ENCODE results near the gene COL15A1.

COL15A1 gene

DNA sequence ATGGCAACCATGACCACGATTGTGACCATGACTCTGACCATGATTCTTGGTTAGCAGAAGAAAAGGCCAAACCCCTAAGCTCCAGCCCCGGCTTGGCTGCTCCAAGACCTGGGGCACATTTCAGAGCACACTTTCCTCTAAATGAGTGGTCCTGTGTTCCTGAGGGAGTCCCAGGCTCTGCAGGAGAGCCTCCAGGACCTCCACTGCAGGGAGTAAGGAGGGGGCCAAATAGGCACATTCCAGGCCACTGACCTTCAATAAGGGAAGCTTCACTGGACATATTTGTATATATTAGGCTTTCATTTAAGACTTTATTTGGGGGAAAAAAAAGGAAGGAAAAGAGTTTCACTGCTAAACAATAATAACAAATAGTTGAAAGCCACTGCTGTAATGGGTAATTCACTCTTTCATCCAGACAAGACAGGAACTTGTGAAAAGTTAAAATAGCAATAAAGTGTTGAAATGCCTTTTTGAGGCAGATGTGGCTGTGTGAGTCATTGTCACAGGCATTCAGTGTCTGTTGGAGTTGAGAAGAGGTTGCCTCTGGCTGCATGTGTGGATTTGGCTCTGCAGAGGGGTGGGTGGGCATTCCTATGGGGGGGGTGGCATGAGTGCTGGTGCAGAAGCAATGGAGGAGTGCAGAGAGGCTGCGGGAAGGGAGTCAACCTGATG lies 97.3 kb downstream of the COL15A1 start:
- TF ChIP-seq, protein P1, sequence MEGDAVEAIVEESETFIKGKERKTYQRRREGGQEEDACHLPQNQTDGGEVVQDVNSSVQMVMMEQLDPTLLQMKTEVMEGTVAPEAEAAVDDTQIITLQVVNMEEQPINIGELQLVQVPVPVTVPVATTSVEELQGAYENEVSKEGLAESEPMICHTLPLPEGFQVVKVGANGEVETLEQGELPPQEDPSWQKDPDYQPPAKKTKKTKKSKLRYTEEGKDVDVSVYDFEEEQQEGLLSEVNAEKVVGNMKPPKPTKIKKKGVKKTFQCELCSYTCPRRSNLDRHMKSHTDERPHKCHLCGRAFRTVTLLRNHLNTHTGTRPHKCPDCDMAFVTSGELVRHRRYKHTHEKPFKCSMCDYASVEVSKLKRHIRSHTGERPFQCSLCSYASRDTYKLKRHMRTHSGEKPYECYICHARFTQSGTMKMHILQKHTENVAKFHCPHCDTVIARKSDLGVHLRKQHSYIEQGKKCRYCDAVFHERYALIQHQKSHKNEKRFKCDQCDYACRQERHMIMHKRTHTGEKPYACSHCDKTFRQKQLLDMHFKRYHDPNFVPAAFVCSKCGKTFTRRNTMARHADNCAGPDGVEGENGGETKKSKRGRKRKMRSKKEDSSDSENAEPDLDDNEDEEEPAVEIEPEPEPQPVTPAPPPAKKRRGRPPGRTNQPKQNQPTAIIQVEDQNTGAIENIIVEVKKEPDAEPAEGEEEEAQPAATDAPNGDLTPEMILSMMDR (IDR thresholded peaks at IDR 0.05; ENCODE audit: low read depth, low read length, missing control alignments): no peak
- H3K27ac ChIP-seq: peak overlapping the region; percentile 86
- H3K36me3 ChIP-seq (replicated peaks): no peaks in the 10 kb centered on the region
- peak; percentile 83 for DNase-seq
- no peaks in the 10 kb centered on the region for H3K27me3 ChIP-seq (replicated peaks)
- in situ Hi-C loops (cut with HindIII; ENCODE audit: low pct_ligation_motif_present, low sequenced_read_pairs): no loop called here
- H3K4me3 ChIP-seq (ENCODE audit: low read depth, low read length): no peak overlapping the region

DNA sequence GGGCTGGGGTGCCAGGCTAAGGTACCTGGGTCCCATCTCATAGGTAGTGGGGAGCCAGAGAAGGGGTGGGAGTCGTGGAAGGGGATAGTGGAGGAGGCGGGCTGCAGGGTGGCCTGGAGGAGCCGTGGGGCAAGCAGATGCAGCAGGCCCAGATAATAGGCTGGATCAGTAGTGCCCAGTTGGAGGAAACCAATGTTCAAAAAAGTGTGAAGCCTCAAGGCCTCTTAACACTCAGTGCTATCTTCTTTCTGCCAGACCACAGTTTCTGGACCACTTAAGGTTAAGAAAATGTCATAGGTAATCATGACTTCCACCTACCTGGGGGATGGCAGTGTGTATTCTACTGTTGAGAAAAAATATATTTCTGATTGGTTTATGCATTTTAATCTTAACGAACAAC lies 97.9 kb downstream of the COL15A1 start:
- H3K27me3 ChIP-seq (replicated peaks): no peaks in the 10 kb centered on the region
- TF ChIP-seq, protein P1 (IDR thresholded peaks at IDR 0.05; ENCODE audit: low read depth, low read length, missing control alignments): no peak
- H3K4me3 ChIP-seq (ENCODE audit: low read depth, low read length): no peak overlapping the region
- in situ Hi-C loops (cut with HindIII; ENCODE audit: low pct_ligation_motif_present, low sequenced_read_pairs): no loop called here
- DNase-seq: no peak
- H3K36me3 ChIP-seq (replicated peaks): no peaks in the 10 kb centered on the region
- H3K27ac ChIP-seq: no peak overlapping the region

DNA sequence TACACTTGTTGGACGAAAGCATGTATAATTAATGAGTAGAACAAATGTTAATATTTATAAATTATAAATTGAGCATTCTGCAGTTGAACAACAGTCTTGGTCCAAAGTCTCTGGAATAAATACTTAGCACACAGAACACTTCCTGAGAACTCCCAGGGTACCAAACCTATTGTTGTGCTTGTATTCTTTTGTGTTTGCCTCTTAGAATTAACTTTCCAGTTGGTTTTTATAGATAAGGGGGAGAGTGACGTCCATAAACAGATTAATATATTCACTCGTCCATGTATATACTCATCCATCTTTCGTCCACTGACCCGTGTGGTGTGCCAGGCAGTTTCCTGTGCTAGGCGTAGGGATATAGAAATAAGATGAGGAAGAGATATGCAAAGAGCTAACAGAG lies 98.9 kb downstream of the COL15A1 start:
- no peak for DNase-seq
- TF ChIP-seq, protein P1 (IDR thresholded peaks at IDR 0.05; ENCODE audit: low read depth, low read length, missing control alignments): no peak
- no peak overlapping the region for H3K4me3 ChIP-seq (ENCODE audit: low read depth, low read length)
- H3K36me3 ChIP-seq (replicated peaks): no peaks in the 10 kb centered on the region
- H3K27me3 ChIP-seq (replicated peaks): no peaks in the 10 kb centered on the region
- in situ Hi-C loops (cut with HindIII; ENCODE audit: low pct_ligation_motif_present, low sequenced_read_pairs): no loop called here
- H3K27ac ChIP-seq: no peak overlapping the region

- no peak overlapping the region for H3K27ac ChIP-seq
- no peaks in the 10 kb centered on the region for H3K27me3 ChIP-seq (replicated peaks)
- no peaks in the 10 kb centered on the region for H3K36me3 ChIP-seq (replicated peaks)
- no peak for DNase-seq
- H3K4me3 ChIP-seq (ENCODE audit: low read depth, low read length): no peak overlapping the region
- in situ Hi-C loops (cut with HindIII; ENCODE audit: low pct_ligation_motif_present, low sequenced_read_pairs): no loop called here
- TF ChIP-seq, protein P1 (IDR thresholded peaks at IDR 0.05; ENCODE audit: low read depth, low read length, missing control alignments): peak; percentile 28
Measured at GRCh38 chr9:99044827-99045226, 101.1 kb downstream of the COL15A1 start.

DNA sequence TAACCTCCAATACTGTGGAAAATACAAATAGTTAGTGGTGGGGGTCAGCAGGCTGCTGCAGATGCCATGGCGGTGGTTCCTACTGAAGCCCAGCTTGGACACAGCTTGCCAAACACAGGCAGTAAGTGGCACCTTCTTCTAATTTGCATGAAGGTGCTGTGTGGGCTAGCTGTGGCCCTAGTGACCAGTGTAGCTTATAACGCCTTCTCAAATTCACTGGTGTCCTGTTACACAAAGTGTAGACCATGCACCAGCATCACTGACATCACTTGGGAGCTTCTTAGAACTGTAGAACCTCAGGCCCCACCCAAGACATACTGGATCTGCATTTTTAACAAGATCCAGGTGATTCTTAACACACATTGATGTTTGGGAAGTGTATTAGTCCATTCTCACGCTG lies 102.4 kb downstream of the COL15A1 start:
- TF ChIP-seq, protein P1 (IDR thresholded peaks at IDR 0.05; ENCODE audit: low read depth, low read length, missing control alignments): no peak
- H3K27ac ChIP-seq: no peak overlapping the region
- no peaks in the 10 kb centered on the region for H3K27me3 ChIP-seq (replicated peaks)
- in situ Hi-C loops (cut with HindIII; ENCODE audit: low pct_ligation_motif_present, low sequenced_read_pairs): no loop called here
- no peaks in the 10 kb centered on the region for H3K36me3 ChIP-seq (replicated peaks)
- no peak overlapping the region for H3K4me3 ChIP-seq (ENCODE audit: low read depth, low read length)
- no peak for DNase-seq

- in situ Hi-C loops (cut with HindIII; ENCODE audit: low pct_ligation_motif_present, low sequenced_read_pairs): no loop called here
- TF ChIP-seq, protein P1 (IDR thresholded peaks at IDR 0.05; ENCODE audit: low read depth, low read length, missing control alignments): no peak
- Histone ChIP-seq H3K36me3 (replicated peaks) (no peaks in the 10 kb centered on the region), H3K4me3 (ENCODE audit: low read depth, low read length) (no peak overlapping the region), H3K27me3 (replicated peaks) (no peaks in the 10 kb centered on the region), H3K27ac (no peak overlapping the region)
- DNase-seq: no peak
Measured at GRCh38 chr9:99046542-99047071, 102.9 kb downstream of the COL15A1 start.
